SKM-1 treated with dmso at 0.1 percent for 144 hours (cell line): ENCODE results near the gene RTN4IP1.

ENCODE experiments used
- DNase-seq: peaks from one replicate; lab custom pipeline; 2025; ENCODE audit not compliant: unreplicated experiment; lab: John Stamatoyannopoulos, UW

The RTN4IP1 gene, protein sequence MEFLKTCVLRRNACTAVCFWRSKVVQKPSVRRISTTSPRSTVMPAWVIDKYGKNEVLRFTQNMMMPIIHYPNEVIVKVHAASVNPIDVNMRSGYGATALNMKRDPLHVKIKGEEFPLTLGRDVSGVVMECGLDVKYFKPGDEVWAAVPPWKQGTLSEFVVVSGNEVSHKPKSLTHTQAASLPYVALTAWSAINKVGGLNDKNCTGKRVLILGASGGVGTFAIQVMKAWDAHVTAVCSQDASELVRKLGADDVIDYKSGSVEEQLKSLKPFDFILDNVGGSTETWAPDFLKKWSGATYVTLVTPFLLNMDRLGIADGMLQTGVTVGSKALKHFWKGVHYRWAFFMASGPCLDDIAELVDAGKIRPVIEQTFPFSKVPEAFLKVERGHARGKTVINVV

DNA sequence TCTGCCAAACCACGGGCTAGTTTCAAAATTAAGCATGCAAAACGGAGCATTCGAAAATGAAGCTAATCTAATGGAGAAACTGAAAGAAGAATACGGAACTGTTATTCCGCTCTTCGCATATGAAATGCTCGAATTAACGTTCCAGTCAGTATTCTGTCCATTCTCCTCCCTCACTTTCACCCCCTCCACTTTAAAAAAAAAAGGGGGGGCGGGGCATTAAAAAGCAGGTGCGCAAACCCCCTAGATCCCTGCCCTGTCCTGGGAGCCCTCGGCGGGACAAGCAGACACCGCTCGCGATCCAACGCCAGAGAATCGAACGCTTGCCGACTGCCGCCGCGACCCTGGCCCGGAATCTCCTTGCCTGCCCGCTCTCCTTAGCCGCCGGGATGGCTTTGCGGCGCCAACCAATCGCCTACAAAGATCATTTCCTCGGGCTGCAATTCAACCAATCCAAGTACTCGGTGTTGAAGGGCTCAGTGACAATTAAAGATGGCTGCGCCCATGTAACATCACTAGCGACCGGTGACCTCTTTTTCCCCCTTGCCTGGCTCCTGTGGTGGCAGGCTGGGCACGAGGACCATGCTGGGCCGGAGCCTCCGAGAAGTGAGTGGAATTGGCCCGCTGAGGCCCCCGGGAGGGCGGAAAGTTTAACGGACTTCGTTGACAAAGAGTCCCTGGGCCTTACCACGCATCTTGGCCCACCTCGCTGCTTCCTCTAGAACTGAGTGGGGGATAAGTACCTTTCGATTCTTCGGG lies at the start of gene RTN4IP1, which contains the start of gene QRSL1:
Gene RTN4IP1, minus strand, starts transcription at position 396 of the 756 bp plus-strand sequence. CDS start 477 bp downstream, outside the sequence.
Gene QRSL1, plus strand, starts transcription at position 476 of the 756 bp plus-strand sequence. Its CDS starts 104 bp downstream, at position 580.
- peak; percentile 91 for DNase-seq

- DNase-seq = no peak
Observed at GRCh38 chr6:106677282-106677681, 48.0 kb upstream of the RTN4IP1 start.

- no peak for DNase-seq
Observed at GRCh38 chr6:106674541-106675229, 45.4 kb upstream of the RTN4IP1 start.

GRCh38 chr6:106671651-106672050 lies 42.4 kb upstream of the RTN4IP1 start:
- DNase-seq = no peak

- DNase-seq = no peak
Observed at GRCh38 chr6:106670236-106670635, 40.9 kb upstream of the RTN4IP1 start.

DNA sequence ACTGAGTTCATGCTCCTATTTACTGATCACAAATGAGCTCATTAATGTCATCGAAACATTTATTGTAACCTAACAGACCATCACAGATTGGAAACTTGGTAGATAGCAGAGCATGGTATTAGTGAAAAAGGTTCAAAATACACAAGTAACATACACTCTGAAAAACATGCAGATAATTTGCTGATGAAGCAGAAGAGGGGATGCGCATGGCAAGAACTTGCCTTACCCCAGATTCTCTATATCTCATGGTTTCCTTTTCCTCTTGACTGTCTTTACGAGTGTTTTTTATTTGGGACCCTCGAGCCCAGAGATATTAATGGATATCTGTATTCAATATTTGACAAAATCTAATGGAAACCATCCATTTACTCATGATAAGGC lies 37.7 kb upstream of the RTN4IP1 start:
- DNase-seq = no peak

- DNase-seq = no peak
Observed at GRCh38 chr6:106666282-106667021, 37.2 kb upstream of the RTN4IP1 start.

GRCh38 chr6:106662458-106662857 lies 33.2 kb upstream of the RTN4IP1 start:
- no peak for DNase-seq

- no peak for DNase-seq
Observed at GRCh38 chr6:106659859-106660258, 30.6 kb upstream of the RTN4IP1 start.

- no peak for DNase-seq
Observed at GRCh38 chr6:106658469-106658868, 29.2 kb upstream of the RTN4IP1 start.

GRCh38 chr6:106648651-106649308 lies 19.5 kb upstream of the RTN4IP1 start:
- DNase-seq = no peak

DNA sequence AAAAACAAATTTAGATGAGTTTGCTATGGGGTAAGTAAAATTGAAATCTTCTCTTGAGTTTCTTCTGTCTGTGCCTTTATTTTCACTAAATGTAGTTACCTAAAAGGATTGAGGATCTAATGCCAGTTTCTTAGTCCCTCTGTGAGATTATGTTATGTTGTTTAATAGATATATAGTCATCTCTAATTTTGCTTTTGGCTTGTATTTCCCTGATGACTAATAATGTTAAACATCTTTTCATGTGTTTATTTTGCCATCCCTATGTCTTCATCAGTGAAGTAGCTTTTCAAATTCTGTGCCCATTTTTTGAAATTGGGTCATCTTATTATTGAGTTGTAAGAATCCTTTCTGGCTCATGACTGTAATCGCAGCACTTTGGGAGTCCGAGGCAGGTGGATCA lies 13.8 kb upstream of the RTN4IP1 start:
- DNase-seq = no peak

GRCh38 chr6:106642476-106642875 lies 13.2 kb upstream of the RTN4IP1 start:
- no peak for DNase-seq

DNA sequence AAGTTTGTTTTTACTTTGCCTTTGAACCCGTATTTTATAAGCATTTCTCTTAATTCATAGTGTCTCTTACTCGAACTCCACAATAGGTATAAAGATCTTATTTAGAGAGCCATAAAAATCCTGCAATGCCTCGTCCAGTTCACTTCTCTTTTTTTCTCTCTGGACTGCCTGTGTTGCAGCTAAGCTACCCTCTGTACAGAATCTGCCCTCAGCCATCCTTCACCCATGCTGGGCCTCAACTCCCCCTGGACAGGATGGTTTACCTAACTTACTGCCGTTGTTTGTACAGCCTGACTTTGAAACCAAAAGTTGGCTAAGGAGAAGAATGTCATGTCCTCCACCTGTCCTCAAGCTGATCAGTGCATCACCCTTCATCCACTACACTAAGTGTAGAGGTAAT lies 10.5 kb upstream of the RTN4IP1 start:
- no peak for DNase-seq

DNA sequence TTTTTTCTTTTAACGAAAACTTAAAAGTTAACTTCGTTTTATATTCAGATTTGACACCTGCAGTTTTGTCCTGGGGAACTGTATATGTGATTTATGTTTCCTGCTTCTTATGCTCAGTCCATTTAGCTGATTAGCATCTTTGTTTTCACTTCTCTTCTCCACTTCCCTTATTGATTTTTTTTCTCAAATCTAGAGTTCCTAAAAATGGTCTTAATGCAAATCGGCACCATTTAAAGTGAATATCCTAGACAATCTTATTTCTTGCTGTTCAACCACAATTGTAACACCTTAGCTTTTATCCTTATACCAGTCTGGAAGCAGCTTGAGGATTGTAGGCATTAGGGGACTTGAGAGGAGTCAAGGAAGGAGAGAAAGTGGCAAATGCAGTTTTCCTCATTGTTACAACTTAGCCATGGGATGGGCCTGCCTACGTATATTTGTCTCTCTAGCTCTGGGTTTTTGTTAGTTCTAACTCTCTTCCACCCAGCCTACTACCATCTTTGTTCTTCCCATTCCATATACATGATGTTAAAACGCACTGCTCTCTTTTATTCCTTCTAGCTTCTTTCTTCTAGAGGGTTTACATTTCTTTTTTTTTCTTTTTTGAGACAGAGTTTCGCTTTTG lies 8.5 kb upstream of the RTN4IP1 start:
- peak; percentile 30 for DNase-seq

DNA sequence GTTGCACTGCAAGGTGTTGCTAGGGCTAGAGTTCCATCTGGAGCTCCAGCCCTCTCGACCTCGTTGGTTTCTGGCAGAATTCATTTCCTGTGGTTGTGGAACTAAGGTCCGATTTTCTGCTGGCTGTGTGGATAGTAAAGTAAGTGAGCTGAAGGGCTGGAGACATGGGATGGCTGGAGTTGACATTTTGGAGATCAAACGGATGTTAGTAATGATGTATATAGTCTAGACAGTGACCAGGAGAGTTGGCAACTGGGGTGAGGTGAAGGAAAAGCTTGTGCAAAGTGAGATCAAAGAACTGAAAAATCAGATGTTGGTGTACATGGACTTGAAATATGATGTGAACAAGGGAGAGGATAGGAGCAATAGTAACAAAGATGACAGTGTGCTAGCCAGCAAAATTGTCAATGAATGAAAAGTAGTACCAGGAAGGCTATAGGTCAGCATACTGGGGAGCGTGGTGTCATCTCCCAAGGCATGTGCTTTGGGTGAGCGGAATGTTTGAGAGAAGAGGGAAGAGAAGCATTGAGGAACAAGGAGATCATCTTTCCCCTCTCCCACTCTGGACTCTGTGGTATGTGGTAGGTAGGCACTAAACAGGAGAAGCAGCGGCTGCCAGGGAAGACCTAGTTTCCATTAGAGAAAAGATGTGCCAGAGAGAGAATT lies 7.9 kb upstream of the RTN4IP1 start:
- DNase-seq = no peak

DNA sequence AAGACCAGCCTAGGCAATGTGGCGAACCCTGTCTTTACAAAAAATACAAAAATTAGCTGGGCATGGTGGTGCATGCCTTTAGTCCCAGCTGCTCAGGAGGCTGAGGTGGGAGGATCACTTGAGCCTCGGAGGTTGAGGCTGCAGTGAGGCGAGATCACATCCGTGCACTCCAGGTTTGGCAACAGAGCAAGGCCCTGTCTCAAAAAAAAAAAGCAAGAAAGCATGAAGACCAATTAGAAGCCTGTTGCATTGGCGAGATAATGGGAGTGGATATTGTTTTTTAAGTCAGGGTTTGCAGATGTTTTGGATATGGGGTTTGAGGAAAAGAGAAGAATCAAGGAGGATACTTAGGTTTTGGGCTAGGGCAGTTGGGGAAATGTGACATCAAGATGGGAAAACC lies 5.3 kb upstream of the RTN4IP1 start:
- no peak for DNase-seq

- DNase-seq = no peak
Observed at GRCh38 chr6:106631346-106631745, 2.0 kb upstream of the RTN4IP1 start.

GRCh38 chr6:106630366-106630765 lies 1.1 kb upstream of the RTN4IP1 start:
- DNase-seq = no peak

- no peak for DNase-seq
Observed at GRCh38 chr6:106629859-106630163, 513 bp upstream of the RTN4IP1 start.
